GM12892 (cell line): ENCODE results near the gene CENPP.

Experiments
- DNase-seq: peaks from one replicate; pipeline ENCODE4 v3.0.0; 2011; ENCODE audit not compliant: insufficient read length
- FAIRE-seq: peaks from 2 replicates; lab custom pipeline; 2011; peaks lifted over from hg19 to GRCh38; lab: Jason Lieb, UNC
- POLR2A ChIP-seq: IDR thresholded peaks from 2 replicates; pipeline ENCODE4 v1.6.1; 2011; ENCODE audit warnings: low read depth, low read length, control low read depth
- POLR2AphosphoS5 ChIP-seq: IDR thresholded peaks from 2 replicates; pipeline ENCODE4 v1.6.1; 2011; ENCODE audit warnings: low read depth, low read length, control low read depth
- TAF1 ChIP-seq: IDR thresholded peaks from 2 replicates; pipeline ENCODE4 v1.6.1; 2011; ENCODE audit warnings: low read depth, mild to moderate bottlenecking, control low read depth, low read length, borderline replicate concordance

Gene CENPP

DNA sequence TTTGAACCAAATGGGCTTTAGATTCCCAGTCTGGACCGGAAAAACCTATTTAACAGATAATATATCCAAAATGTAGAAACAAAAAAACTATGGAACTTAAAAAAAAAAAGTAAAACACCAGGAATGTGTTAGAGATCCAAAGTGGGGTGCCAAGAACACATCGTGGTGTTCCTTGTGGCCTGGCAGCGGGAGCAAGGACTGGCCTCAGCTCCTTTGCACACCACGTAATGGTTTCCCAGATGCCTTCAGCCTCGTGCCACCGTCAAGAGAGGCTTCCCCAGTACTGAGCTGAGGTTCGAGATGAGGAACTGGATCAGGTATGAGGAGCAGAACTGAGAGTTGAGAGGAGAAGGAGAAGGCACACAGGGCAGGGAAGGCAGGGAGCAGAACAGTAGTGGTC is 153.0 kb downstream of the CENPP start:
- no peak for DNase-seq
- TF ChIP-seq TAF1: no peak
- FAIRE-seq: no peak

DNA sequence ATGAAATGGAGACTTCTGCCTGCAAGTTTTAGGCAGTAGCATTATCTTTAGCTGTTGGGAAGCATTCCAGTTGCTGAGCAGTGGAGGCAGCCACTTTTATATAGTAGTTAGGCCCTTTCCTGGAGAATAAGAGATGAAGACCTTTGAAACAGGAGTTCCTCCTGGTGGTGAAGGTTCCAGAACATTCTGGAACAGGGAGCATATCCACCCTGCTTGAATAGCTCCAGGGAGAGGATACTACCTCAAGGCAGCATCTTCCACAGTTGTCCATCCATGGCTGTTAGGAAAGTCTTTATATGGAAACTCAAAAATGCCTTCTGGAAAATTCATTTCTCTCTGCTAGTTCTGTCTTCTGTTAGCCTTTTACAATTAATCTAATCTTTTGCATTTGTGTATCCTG is 153.6 kb downstream of the CENPP start:
- TF ChIP-seq POLR2A (no peak), POLR2AphosphoS5 (no peak), TAF1 (no peak)
- DNase-seq (no peak), FAIRE-seq (no peak)

GRCh38 chr9:92480291-92480771 is 154.6 kb downstream of the CENPP start:
- DNase-seq (no peak), FAIRE-seq (no peak)
- TF ChIP-seq TAF1: no peak
- TF ChIP-seq POLR2A: no peak
- no peak for TF ChIP-seq POLR2AphosphoS5

GRCh38 chr9:92480986-92481633 is 155.4 kb downstream of the CENPP start:
- no peak for DNase-seq

GRCh38 chr9:92482329-92482728 is 156.6 kb downstream of the CENPP start, which contains the start of gene ASPN:
TSS of gene ASPN (minus strand) at chr9:92482506.
- no peak for FAIRE-seq
- no peak for TF ChIP-seq POLR2AphosphoS5
- no peak for TF ChIP-seq POLR2A
- TF ChIP-seq TAF1: no peak
- no peak for DNase-seq

More at GRCh38 chr9:92480986-92481633, 155.4 kb downstream of the CENPP start:
- peak; percentile 42 for FAIRE-seq
- TF ChIP-seq POLR2AphosphoS5: no peak
- no peak for TF ChIP-seq TAF1
- no peak for TF ChIP-seq POLR2A

GRCh38 chr9:92482805-92483204 is 157.1 kb downstream of the CENPP start:
- TF ChIP-seq TAF1: no peak
- no peak for TF ChIP-seq POLR2AphosphoS5
- no peak for TF ChIP-seq POLR2A
- DNase-seq (no peak), FAIRE-seq (no peak)

DNA sequence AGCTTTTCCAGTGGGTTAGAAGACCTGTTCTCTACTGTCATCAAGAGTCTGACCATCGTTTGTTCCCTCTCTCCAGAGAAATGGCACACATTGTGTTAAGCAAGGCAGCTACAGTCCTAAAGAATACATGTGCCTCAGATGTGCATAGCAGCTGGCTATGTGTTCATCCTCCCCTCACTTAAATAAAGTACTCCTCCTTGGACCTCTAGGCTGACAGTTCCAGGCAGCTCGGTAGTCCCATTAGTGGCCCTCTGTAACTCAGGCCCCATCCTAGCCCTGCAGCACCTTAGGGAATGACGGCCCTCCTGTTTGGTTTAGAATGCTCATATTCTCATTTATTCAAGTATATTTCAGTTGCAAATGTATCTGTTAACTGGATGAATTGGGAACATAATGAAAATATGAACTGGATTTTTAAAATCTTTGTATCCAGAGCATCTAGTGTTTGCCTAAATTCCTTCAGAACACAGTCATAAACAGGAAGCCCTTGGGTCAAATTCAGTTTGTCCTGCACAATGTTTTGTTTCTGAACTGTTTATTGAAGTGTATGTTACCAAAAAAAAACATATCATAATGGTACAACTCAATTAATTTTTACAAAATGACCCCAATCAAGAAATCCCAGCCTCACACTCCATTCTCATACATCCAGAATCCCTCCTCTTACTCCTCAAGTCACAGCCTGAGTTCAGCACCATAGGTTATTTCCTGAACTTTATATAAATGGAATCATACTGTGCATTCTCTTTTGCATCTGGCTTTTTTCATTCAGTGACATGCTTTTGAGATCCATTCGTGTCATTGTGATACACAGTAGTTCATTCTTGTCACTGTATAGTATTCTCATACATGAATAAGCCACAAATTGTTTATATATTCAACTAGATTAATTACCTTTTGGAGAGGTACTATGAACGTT is 158.1 kb downstream of the CENPP start:
- TF ChIP-seq POLR2A: no peak
- TF ChIP-seq POLR2AphosphoS5: no peak
- no peak for TF ChIP-seq TAF1
- DNase-seq: no peak
- no peak for FAIRE-seq

DNA sequence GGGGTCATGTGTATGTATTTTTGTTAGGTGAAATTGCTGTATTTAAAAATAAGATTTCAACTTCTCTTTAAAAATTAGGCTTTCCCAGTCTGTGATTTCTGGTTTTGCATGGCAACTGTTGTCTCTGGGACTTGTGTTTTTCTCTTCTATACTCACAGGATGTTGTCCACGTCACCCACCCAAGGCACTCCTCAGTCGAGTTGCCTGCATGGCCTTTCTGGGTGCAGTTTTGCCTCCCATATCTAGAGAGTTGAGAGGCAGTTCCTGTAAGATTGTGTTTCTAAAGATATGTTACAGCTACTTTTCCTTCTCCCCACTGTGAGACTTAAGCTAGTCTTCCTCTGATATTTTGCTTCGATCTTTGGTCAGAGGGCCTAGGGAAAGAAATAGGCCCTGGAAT is 158.8 kb downstream of the CENPP start:
- FAIRE-seq: no peak
- TF ChIP-seq TAF1 (no peak), POLR2A (no peak), POLR2AphosphoS5 (no peak)
- no peak for DNase-seq

DNA sequence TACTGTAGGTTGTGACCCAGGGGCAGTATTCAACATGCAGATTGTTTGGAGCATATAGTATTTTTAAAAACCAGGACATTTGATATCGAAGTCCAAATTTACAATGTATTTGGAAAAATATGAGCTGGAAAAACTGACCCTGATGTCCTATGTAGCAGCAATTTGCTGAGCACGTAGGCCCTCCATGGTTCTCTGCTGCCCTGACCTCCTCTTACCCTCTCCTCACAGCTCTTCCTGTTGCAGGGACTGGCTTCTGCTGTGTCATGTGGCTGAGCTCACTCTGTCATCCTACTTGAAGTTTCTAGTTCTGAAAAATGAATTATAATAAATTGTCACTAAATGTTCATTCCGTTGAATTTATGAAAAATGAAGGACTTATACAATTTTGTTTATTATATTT is 160.6 kb downstream of the CENPP start:
- DNase-seq: no peak
- FAIRE-seq: no peak
- TF ChIP-seq POLR2AphosphoS5: no peak
- no peak for TF ChIP-seq POLR2A
- no peak for TF ChIP-seq TAF1

DNA sequence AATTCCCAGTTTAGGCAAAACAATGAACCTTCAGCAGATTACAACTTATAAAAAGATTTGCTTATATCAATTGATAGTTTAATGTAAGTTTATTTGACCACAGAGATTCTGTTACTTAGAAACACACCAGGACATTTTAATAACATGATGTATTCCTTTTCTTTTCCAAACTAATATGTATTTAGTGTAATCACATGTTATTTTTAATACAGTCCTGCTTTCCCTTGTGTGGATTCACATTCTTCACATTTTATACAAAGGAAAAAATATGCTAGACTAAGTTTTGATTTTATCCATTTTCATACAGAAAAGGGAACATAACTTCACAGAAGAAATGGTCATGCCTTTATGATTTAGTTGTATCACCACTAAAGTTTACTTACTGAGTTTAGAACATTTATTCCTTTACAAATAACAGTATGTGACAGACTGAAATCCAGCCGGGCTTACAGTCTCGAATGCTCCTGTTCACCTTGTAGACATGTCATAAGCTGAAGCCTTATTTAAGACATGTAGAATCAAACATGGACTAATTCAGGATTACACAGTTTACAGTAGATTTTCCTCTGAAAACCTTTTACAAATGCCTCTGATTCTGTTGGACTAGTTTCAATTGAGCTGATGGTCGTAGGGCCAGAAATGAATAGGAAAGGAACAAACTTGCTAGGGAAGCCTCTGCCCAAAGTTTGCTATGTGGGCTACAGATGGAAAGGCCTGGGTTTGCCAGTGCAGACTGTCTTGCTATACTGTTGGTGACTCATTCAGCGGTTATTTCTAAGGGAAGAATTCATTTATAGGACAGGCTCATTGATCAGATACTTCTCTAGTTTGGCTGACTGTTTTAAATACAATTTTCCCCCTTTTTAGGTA is 163.2 kb downstream of the CENPP start:
- TF ChIP-seq POLR2A: no peak
- no peak for TF ChIP-seq TAF1
- no peak for TF ChIP-seq POLR2AphosphoS5
- FAIRE-seq: no peak
- DNase-seq: no peak
